22Rv1 (cell line): ENCODE measurements around the gene PCSK5.

ENCODE experiments used
- CTCF ChIP-seq: fragments of 450-650 bp; IDR thresholded peaks from 2 replicates; pipeline ENCODE4 v1.5.1; 2017; ENCODE audit warnings: mild to moderate bottlenecking
- ZFX ChIP-seq: fragments of 450-650 bp; IDR thresholded peaks from 2 replicates; pipeline ENCODE4 v1.6.1; 2017; ENCODE audit warnings: antibody characterized with exemption, borderline replicate concordance

DNA sequence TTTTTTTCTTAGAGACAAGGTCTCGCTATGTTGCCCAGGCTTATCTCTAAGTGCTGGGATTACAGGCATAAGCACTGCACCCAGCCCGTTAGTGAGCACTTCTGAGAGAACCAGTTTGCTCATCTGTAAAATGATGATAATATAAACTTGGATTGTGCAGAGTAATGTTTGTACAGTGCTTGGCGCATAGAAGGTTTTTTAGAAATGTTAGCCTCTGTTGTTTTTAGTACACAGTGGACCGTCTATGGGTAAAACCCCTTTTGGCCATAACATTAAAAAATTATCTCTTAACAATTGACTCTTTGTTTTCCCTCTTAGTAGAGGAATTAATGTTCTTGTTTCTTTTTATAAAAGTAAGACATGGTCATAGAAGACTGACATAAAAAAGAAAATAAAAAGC lies 202.1 kb downstream of the PCSK5 start:
- TF ChIP-seq CTCF, result no peak
- no peak for TF ChIP-seq ZFX
